Measurements from ENCODE around the gene MSGN1.

Gene MSGN1

GRCh38 chr2:17798338-17798737 lies 17.9 kb upstream of the MSGN1 start:
- H3K36me3 ChIP-seq (ENCODE audit: insufficient read depth, low read length), result no peaks in the 10 kb centered on the region
- no peaks in the 10 kb centered on the region for H3K4me1 ChIP-seq (ENCODE audit: insufficient read depth, low read length, severe bottlenecking)
- no peak overlapping the region for H3K4me3 ChIP-seq (ENCODE audit: low read depth, low read length, poor library complexity, severe bottlenecking)
- no peak overlapping the region for H2AFZ ChIP-seq (ENCODE audit: low read length)
- no peak for TF ChIP-seq EZH2 (IDR thresholded peaks at IDR 0.05; ENCODE audit: borderline replicate concordance, low read length)
- H3K79me2 ChIP-seq (ENCODE audit: insufficient read depth, low read length), result no peaks in the 10 kb centered on the region
- 0 out of 2 replicates have a peak, but pooled peaks cover 3% of the 10 kb centered on the region for H3K27me3 ChIP-seq (ENCODE audit: insufficient read depth, low read length)
- no peak overlapping the region for H3K27ac ChIP-seq (ENCODE audit: low read depth, low read length, poor library complexity, severe bottlenecking)
- no peaks in the 10 kb centered on the region for H3K9me2 ChIP-seq (ENCODE audit: low read depth, low read length)
- H4K20me1 ChIP-seq (ENCODE audit: insufficient read depth, low read length), result no peaks in the 10 kb centered on the region
- H3F3A ChIP-seq (ENCODE audit: insufficient read depth, low read length), result no peaks in the 10 kb centered on the region
- no peak overlapping the region for H3K4me2 ChIP-seq (ENCODE audit: low read length)
- no peak overlapping the region for H3K9ac ChIP-seq (ENCODE audit: low read length)
- no peaks in the 10 kb centered on the region for H3K9me3 ChIP-seq (ENCODE audit: low read length)

DNA sequence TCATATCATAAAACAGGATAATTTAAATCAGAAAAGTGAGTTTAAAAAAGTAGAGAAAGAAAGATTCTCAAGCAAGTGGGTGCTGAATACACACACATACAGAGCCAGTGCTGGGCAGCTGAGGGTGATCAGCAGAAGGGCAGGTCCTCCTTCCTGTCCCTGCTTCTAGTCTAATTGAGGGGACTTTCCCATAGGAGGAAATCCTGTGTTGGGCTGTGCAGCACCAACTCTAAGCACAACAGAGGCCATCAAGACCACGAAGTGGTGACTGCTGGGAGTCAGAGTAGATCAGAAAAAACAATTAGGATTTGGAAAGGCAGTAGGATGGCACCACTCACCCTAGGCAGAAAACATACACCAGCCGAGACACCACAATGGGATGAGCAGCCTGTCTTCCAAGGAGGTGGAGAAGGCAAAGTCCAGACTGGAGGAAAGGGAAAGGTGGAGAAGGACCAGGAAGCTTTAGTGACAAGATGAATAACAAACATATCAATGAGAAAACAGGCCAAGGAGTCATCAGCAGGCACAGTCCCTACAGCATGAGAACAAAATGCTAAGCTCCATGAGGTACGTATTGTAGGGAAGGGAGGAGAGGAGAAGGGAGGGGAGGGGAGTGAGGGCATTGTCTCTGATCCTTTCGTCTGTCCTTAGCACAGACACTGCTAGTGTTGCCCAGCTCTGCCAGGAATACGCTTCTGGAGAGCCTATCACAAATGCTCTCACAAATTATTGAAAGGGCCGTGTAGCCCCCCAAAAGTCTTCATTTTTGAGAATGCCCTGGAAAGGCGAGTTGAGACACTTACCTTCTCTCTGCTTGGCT lies 16.7 kb upstream of the MSGN1 start:
- Histone ChIP-seq H3K79me2 (ENCODE audit: insufficient read depth, low read length) (no peaks in the 10 kb centered on the region), H3K27ac (ENCODE audit: low read depth, low read length, poor library complexity, severe bottlenecking) (no peak overlapping the region), H2AFZ (ENCODE audit: low read length) (no peak overlapping the region), H3K4me2 (ENCODE audit: low read length) (no peak overlapping the region), H3K4me3 (ENCODE audit: low read depth, low read length, poor library complexity, severe bottlenecking) (no peak overlapping the region), H3K9me3 (ENCODE audit: low read length) (no peaks in the 10 kb centered on the region), H4K20me1 (ENCODE audit: insufficient read depth, low read length) (no peaks in the 10 kb centered on the region), H3K4me1 (ENCODE audit: insufficient read depth, low read length, severe bottlenecking) (no peaks in the 10 kb centered on the region), H3K9ac (ENCODE audit: low read length) (no peak overlapping the region), H3K27me3 (ENCODE audit: insufficient read depth, low read length) (0 out of 2 replicates have a peak, but pooled peaks cover 3% of the 10 kb centered on the region), H3F3A (ENCODE audit: insufficient read depth, low read length) (no peaks in the 10 kb centered on the region), H3K9me2 (ENCODE audit: low read depth, low read length) (no peaks in the 10 kb centered on the region), H3K36me3 (ENCODE audit: insufficient read depth, low read length) (no peaks in the 10 kb centered on the region)
- TF ChIP-seq EZH2 (IDR thresholded peaks at IDR 0.05; ENCODE audit: borderline replicate concordance, low read length) (no peak), CTCF (IDR thresholded peaks at IDR 0.05; ENCODE audit: low read length) (no peak)

GRCh38 chr2:17800219-17800618 lies 16.0 kb upstream of the MSGN1 start:
- H3K36me3 ChIP-seq (ENCODE audit: insufficient read depth, low read length), result no peaks in the 10 kb centered on the region
- H3K9me2 ChIP-seq (ENCODE audit: low read depth, low read length), result no peaks in the 10 kb centered on the region
- no peaks in the 10 kb centered on the region for H3F3A ChIP-seq (ENCODE audit: insufficient read depth, low read length)
- H2AFZ ChIP-seq (ENCODE audit: low read length), result no peak overlapping the region
- H3K4me2 ChIP-seq (ENCODE audit: low read length), result no peak overlapping the region
- H3K79me2 ChIP-seq (ENCODE audit: insufficient read depth, low read length), result no peaks in the 10 kb centered on the region
- no peak overlapping the region for H3K9ac ChIP-seq (ENCODE audit: low read length)
- H3K27ac ChIP-seq (ENCODE audit: low read depth, low read length, poor library complexity, severe bottlenecking), result no peak overlapping the region
- H3K9me3 ChIP-seq (ENCODE audit: low read length), result no peaks in the 10 kb centered on the region
- 0 out of 2 replicates have a peak, but pooled peaks cover 3% of the 10 kb centered on the region for H3K27me3 ChIP-seq (ENCODE audit: insufficient read depth, low read length)
- TF ChIP-seq CTCF (IDR thresholded peaks at IDR 0.05; ENCODE audit: low read length), result no peak
- no peak for TF ChIP-seq EZH2 (IDR thresholded peaks at IDR 0.05; ENCODE audit: borderline replicate concordance, low read length)
- H3K4me1 ChIP-seq (ENCODE audit: insufficient read depth, low read length, severe bottlenecking), result no peaks in the 10 kb centered on the region
- no peaks in the 10 kb centered on the region for H4K20me1 ChIP-seq (ENCODE audit: insufficient read depth, low read length)
- no peak overlapping the region for H3K4me3 ChIP-seq (ENCODE audit: low read depth, low read length, poor library complexity, severe bottlenecking)

All from OCI-LY1 (cell line).